Smooth muscle cell (in vitro differentiated cells): ENCODE results near the gene DENND6A. TPM values are rescaled to one million over a fixed set of nuclear protein-coding genes. Genes with fewer than 3 reads are reported as not detected.
A peak's percentile ranks its signal among the peaks of the same experiment; 100 is the strongest.

ENCODE experiments used
- DNase-seq: peaks from one replicate; lab custom pipeline; 2025; ENCODE audit not compliant: unreplicated experiment; lab: John Stamatoyannopoulos, UW
- H2AFZ ChIP-seq: fragments of 200-600 bp; sonication (generic); 2 replicates; pipeline ENCODE4 v1.6.0; 2016; ENCODE audit warnings: antibody characterized with exemption, low read depth, mild to moderate bottlenecking
- H3F3A ChIP-seq: fragments of 200-600 bp; sonication (generic); 2 replicates; pipeline ENCODE4 v1.6.0; 2017; ENCODE audit warnings: antibody characterized with exemption, low read depth
- H3K27ac ChIP-seq: fragments of 200-600 bp; sonication (generic); 2 replicates; pipeline ENCODE4 v1.5.1; 2016; ENCODE audit warnings: low read depth, mild to moderate bottlenecking
- H3K27me3 ChIP-seq: fragments of 200-600 bp; sonication (generic); 2 replicates; pipeline ENCODE4 v1.6.1; 2016; ENCODE audit warnings: low read depth, mild to moderate bottlenecking
- H3K36me3 ChIP-seq: fragments of 200-600 bp; sonication (generic); 2 replicates; pipeline ENCODE4 v1.5.1; 2016; ENCODE audit warnings: low read depth
- H3K4me1 ChIP-seq: fragments of 200-600 bp; sonication (generic); 2 replicates; pipeline ENCODE4 v1.5.1; 2016; ENCODE audit warnings: low read depth
- H3K4me2 ChIP-seq: fragments of 200-600 bp; sonication (generic); 2 replicates; pipeline ENCODE4 v1.6.0; 2016; ENCODE audit warnings: mild to moderate bottlenecking
- H3K4me3 ChIP-seq: fragments of 200-600 bp; sonication (generic); 2 replicates; pipeline ENCODE4 v1.5.1; 2016; ENCODE audit warnings: mild to moderate bottlenecking
- H3K79me2 ChIP-seq: fragments of 200-600 bp; sonication (generic); 2 replicates; pipeline ENCODE4 v1.6.0; 2016; ENCODE audit warnings: low read depth, mild to moderate bottlenecking
- H3K9ac ChIP-seq: fragments of 200-600 bp; sonication (generic); 2 replicates; pipeline ENCODE4 v1.6.0; 2016; ENCODE audit warnings: low read depth
- H3K9me3 ChIP-seq: fragments of 200-600 bp; sonication (generic); replicated peaks from 2 replicates; pipeline ENCODE4 v1.5.1; 2016; ENCODE audit warnings: low read depth
- H4K20me1 ChIP-seq: fragments of 200-600 bp; sonication (generic); 2 replicates; pipeline ENCODE4 v1.6.0; 2016; ENCODE audit warnings: low read depth
- WGBS: methylation state at CpG from one replicate; pipeline ENCODE4 v1.1.7; 2016; ENCODE audit warnings: low lambda C conversion rate; 5-methylcytosine and 5-hydroxymethylcytosine counted together
- polyA plus RNA-seq: library from polyadenylated mRNA; unstranded; fragments of >200 nt; fragmentation: Nextera tagmentation; extraction: Ambion mirVana; gene quantifications from 2 replicates; pipeline ENCODE4 v1.2.1, GENCODE V29; 2016
- total RNA-seq: library from RNA; depleted of rRNA; stranded (reverse); fragments of >200 nt; gene quantifications from 2 replicates; pipeline ENCODE4 v1.2.3, GENCODE V29; 2014
- TF ChIP-seq, protein P1 (sequence below): fragments of 200-600 bp; sonication (generic); IDR thresholded peaks from 2 replicates; pipeline ENCODE4 v1.5.1; 2017; ENCODE audit warnings: borderline replicate concordance, mild to moderate bottlenecking, antibody characterized with exemption; ENCODE audit not compliant: insufficient read depth, poor library complexity, severe bottlenecking

The DENND6A gene
- total and polyA plus RNA-seq, 2 experiments from 2014 or later, result 8.4 to 27.1 TPM

DNA sequence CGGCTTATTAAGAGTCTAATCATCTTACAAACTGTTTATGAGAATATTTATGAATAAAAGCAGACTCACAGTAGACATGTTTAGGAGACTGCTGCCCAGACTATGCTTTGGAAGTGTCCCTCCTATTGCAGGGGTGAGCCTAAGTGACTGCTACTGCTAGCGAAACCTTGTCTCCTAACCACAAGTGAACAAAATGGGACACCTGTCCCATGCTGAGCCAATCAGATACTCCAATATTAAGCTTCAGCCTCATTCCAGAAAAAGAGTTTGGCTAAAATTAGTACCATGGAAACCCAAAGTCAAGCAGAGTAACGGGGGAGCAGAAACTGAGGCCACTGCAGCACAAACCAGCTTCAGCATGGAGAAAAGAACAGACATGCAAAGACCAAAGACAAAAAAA lies 4.6 kb downstream of the DENND6A start:
- 92% methylated on average over 3 of the region's 3 CpGs for WGBS
- Histone ChIP-seq H3K36me3 (no peaks in the 10 kb centered on the region), H3K27me3 (no peaks in the 10 kb centered on the region), H3K9ac (no peak overlapping the region), H3K4me3 (no peak overlapping the region), H3K27ac (no peak overlapping the region), H3K4me2 (no peak overlapping the region), H3K79me2 (peaks cover 81% of the 10 kb centered on the region), H3F3A (no peaks in the 10 kb centered on the region), H2AFZ (no peak overlapping the region), H3K9me3 (no peaks in the 10 kb centered on the region), H4K20me1 (peaks cover 84% of the 10 kb centered on the region), H3K4me1 (peaks cover 13% of the 10 kb centered on the region)
- TF ChIP-seq, protein P1, sequence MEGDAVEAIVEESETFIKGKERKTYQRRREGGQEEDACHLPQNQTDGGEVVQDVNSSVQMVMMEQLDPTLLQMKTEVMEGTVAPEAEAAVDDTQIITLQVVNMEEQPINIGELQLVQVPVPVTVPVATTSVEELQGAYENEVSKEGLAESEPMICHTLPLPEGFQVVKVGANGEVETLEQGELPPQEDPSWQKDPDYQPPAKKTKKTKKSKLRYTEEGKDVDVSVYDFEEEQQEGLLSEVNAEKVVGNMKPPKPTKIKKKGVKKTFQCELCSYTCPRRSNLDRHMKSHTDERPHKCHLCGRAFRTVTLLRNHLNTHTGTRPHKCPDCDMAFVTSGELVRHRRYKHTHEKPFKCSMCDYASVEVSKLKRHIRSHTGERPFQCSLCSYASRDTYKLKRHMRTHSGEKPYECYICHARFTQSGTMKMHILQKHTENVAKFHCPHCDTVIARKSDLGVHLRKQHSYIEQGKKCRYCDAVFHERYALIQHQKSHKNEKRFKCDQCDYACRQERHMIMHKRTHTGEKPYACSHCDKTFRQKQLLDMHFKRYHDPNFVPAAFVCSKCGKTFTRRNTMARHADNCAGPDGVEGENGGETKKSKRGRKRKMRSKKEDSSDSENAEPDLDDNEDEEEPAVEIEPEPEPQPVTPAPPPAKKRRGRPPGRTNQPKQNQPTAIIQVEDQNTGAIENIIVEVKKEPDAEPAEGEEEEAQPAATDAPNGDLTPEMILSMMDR, result no peak
- no peak for DNase-seq

GRCh38 chr3:57683286-57683685 lies 9.6 kb downstream of the DENND6A start:
- Histone ChIP-seq H3K4me2 (no peak overlapping the region), H3K9me3 (no peaks in the 10 kb centered on the region), H3K36me3 (no peaks in the 10 kb centered on the region), H3K27me3 (no peaks in the 10 kb centered on the region), H3F3A (no peaks in the 10 kb centered on the region), H3K9ac (no peak overlapping the region), H3K79me2 (peaks cover 85% of the 10 kb centered on the region), H2AFZ (no peak overlapping the region), H3K4me3 (no peak overlapping the region), H3K27ac (no peak overlapping the region), H3K4me1 (no peaks in the 10 kb centered on the region), H4K20me1 (peaks cover 92% of the 10 kb centered on the region)
- 94% methylated on average over 2 of the region's 2 CpGs for WGBS
- TF ChIP-seq, protein P1, result no peak
- no peak for DNase-seq

- TF ChIP-seq, protein P1, result peak; percentile 44
- Histone ChIP-seq H2AFZ (no peak overlapping the region), H3K9me3 (no peaks in the 10 kb centered on the region), H3K27ac (no peak overlapping the region), H3K79me2 (peaks cover 78% of the 10 kb centered on the region), H3K9ac (no peak overlapping the region), H3K36me3 (no peaks in the 10 kb centered on the region), H3K4me1 (no peaks in the 10 kb centered on the region), H3F3A (no peaks in the 10 kb centered on the region), H3K27me3 (no peaks in the 10 kb centered on the region), H4K20me1 (peaks cover 92% of the 10 kb centered on the region), H3K4me2 (no peak overlapping the region), H3K4me3 (no peak overlapping the region)
- no peak for DNase-seq
- WGBS, result 98% methylated on average over 1 of the region's 1 CpG
Observed at GRCh38 chr3:57682284-57682683, 10.6 kb downstream of the DENND6A start.

DNA sequence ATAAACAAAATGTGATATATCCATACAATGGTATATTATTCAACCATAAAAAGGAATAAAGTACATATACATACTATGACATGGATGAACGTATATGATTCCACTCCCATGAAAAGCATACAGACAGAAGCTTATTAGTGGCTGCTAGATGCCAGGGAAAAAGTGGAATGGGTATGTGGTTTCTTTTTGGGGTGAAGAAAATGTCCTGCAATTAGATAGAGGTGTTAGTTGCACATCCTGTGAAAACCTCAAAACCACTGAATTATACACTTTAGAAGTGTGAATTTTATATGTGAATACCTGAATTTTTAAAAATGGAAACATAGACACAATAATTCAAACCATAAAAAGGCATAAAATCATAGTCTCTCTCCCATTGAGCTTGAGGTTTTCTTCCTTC lies 11.2 kb downstream of the DENND6A start:
- H3K4me2 ChIP-seq, result no peak overlapping the region
- H3K4me3 ChIP-seq, result no peak overlapping the region
- no peak for DNase-seq
- H3K4me1 ChIP-seq, result no peaks in the 10 kb centered on the region
- H2AFZ ChIP-seq, result no peak overlapping the region
- H3K9ac ChIP-seq, result no peak overlapping the region
- H3K27ac ChIP-seq, result no peak overlapping the region
- no peaks in the 10 kb centered on the region for H3F3A ChIP-seq
- peaks cover 86% of the 10 kb centered on the region for H4K20me1 ChIP-seq
- TF ChIP-seq, protein P1, result no peak
- H3K9me3 ChIP-seq, result no peaks in the 10 kb centered on the region
- 93% methylated on average over 1 of the region's 1 CpG for WGBS
- H3K27me3 ChIP-seq, result no peaks in the 10 kb centered on the region
- H3K79me2 ChIP-seq, result peaks cover 77% of the 10 kb centered on the region
- no peaks in the 10 kb centered on the region for H3K36me3 ChIP-seq
